ENCODE data around the gene ATG16L2.

ATG16L2 gene

DNA sequence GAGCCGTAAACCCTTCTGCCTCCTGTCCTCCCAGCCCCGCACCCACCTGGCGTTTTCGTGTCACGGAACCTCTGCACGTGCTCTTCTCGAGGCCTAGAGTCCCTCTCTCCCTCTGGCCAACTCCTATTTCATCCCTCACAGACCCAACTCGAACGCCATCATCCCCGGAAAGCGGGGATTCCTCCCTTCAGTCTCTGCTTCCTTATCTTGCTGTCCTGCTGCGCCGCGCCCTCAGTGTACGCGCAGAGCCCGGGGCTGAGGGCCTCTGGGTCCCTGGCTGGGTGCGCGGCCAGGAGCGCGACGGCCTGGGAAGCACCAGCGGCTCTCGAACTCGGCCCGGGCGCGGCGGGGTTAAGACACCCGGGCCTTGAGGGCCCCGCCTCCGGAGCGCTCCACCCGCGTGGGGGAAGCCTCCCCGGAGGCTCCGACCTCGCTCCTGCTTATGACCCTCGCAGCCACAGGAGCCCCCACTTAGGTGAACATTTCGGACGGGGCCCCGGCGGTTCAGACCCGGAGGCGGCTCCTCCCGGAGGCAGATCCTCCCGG, 398 bp upstream of the ATG16L2 start (continued):
- TF ChIP-seq, protein P1, sequence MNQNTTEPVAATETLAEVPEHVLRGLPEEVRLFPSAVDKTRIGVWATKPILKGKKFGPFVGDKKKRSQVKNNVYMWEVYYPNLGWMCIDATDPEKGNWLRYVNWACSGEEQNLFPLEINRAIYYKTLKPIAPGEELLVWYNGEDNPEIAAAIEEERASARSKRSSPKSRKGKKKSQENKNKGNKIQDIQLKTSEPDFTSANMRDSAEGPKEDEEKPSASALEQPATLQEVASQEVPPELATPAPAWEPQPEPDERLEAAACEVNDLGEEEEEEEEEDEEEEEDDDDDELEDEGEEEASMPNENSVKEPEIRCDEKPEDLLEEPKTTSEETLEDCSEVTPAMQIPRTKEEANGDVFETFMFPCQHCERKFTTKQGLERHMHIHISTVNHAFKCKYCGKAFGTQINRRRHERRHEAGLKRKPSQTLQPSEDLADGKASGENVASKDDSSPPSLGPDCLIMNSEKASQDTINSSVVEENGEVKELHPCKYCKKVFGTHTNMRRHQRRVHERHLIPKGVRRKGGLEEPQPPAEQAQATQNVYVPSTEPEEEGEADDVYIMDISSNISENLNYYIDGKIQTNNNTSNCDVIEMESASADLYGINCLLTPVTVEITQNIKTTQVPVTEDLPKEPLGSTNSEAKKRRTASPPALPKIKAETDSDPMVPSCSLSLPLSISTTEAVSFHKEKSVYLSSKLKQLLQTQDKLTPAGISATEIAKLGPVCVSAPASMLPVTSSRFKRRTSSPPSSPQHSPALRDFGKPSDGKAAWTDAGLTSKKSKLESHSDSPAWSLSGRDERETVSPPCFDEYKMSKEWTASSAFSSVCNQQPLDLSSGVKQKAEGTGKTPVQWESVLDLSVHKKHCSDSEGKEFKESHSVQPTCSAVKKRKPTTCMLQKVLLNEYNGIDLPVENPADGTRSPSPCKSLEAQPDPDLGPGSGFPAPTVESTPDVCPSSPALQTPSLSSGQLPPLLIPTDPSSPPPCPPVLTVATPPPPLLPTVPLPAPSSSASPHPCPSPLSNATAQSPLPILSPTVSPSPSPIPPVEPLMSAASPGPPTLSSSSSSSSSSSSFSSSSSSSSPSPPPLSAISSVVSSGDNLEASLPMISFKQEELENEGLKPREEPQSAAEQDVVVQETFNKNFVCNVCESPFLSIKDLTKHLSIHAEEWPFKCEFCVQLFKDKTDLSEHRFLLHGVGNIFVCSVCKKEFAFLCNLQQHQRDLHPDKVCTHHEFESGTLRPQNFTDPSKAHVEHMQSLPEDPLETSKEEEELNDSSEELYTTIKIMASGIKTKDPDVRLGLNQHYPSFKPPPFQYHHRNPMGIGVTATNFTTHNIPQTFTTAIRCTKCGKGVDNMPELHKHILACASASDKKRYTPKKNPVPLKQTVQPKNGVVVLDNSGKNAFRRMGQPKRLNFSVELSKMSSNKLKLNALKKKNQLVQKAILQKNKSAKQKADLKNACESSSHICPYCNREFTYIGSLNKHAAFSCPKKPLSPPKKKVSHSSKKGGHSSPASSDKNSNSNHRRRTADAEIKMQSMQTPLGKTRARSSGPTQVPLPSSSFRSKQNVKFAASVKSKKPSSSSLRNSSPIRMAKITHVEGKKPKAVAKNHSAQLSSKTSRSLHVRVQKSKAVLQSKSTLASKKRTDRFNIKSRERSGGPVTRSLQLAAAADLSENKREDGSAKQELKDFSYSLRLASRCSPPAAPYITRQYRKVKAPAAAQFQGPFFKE (tag by site-specific recombination; IDR thresholded peaks at IDR 0.05; ENCODE audit: borderline replicate concordance), result no peak
- TF ChIP-seq ZNF623 (tag by site-specific recombination; IDR thresholded peaks at IDR 0.05) (no peak), ZNF585B (tag by site-specific recombination; IDR thresholded peaks at IDR 0.05) (no peak), ZNF837 (tag by site-specific recombination; IDR thresholded peaks at IDR 0.05) (no peak), GLIS1 (tag by site-specific recombination; IDR thresholded peaks at IDR 0.05) (peak; percentile 67), SP7 (tag by site-specific recombination; IDR thresholded peaks at IDR 0.05) (peak; percentile 55), ZFHX2 (tag by site-specific recombination; conservative IDR thresholded peaks at IDR 0.05) (peak; percentile 23; the same call in 1 of the 2 replicates), ZNF555 (tag by site-specific recombination; conservative IDR thresholded peaks at IDR 0.05) (no peak), ZNF670 (tag by site-specific recombination; IDR thresholded peaks at IDR 0.05; ENCODE audit: low read depth) (no peak), ZFP41 (tag by site-specific recombination; IDR thresholded peaks at IDR 0.05; ENCODE audit: borderline replicate concordance) (no peak), KLF1 (tag by site-specific recombination; IDR thresholded peaks at IDR 0.05) (peak; percentile 14), ZNF350 (tag by site-specific recombination; IDR thresholded peaks at IDR 0.05) (no peak), ZNF366 (tag by site-specific recombination; conservative IDR thresholded peaks at IDR 0.05) (no peak; the same call in 1 of the 2 replicates), ZNF514 (tag by site-specific recombination; IDR thresholded peaks at IDR 0.05) (no peak), ZNF629 (tag by site-specific recombination; IDR thresholded peaks at IDR 0.05) (no peak; the same call in 1 of the 2 replicates), ZBTB8A (tag by site-specific recombination; IDR thresholded peaks at IDR 0.05) (no peak; the same call in 1 of the 2 replicates), KLF16 (tag by site-specific recombination; IDR thresholded peaks at IDR 0.05) (no peak; the same call in 1 of the 2 replicates), PRDM1 (tag by site-specific recombination; IDR thresholded peaks at IDR 0.05) (no peak), ZNF174 (tag by site-specific recombination; IDR thresholded peaks at IDR 0.05) (no peak), ZNF426 (tag by site-specific recombination; IDR thresholded peaks at IDR 0.05) (no peak), ZNF2 (tag by site-specific recombination; IDR thresholded peaks at IDR 0.05) (peak; percentile 54), ZNF112 (tag by site-specific recombination; IDR thresholded peaks at IDR 0.05) (no peak)
- TF ChIP-seq, protein P2, sequence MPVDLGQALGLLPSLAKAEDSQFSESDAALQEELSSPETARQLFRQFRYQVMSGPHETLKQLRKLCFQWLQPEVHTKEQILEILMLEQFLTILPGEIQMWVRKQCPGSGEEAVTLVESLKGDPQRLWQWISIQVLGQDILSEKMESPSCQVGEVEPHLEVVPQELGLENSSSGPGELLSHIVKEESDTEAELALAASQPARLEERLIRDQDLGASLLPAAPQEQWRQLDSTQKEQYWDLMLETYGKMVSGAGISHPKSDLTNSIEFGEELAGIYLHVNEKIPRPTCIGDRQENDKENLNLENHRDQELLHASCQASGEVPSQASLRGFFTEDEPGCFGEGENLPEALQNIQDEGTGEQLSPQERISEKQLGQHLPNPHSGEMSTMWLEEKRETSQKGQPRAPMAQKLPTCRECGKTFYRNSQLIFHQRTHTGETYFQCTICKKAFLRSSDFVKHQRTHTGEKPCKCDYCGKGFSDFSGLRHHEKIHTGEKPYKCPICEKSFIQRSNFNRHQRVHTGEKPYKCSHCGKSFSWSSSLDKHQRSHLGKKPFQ (tag by site-specific recombination; IDR thresholded peaks at IDR 0.05), result no peak
- TF ChIP-seq, protein P3, sequence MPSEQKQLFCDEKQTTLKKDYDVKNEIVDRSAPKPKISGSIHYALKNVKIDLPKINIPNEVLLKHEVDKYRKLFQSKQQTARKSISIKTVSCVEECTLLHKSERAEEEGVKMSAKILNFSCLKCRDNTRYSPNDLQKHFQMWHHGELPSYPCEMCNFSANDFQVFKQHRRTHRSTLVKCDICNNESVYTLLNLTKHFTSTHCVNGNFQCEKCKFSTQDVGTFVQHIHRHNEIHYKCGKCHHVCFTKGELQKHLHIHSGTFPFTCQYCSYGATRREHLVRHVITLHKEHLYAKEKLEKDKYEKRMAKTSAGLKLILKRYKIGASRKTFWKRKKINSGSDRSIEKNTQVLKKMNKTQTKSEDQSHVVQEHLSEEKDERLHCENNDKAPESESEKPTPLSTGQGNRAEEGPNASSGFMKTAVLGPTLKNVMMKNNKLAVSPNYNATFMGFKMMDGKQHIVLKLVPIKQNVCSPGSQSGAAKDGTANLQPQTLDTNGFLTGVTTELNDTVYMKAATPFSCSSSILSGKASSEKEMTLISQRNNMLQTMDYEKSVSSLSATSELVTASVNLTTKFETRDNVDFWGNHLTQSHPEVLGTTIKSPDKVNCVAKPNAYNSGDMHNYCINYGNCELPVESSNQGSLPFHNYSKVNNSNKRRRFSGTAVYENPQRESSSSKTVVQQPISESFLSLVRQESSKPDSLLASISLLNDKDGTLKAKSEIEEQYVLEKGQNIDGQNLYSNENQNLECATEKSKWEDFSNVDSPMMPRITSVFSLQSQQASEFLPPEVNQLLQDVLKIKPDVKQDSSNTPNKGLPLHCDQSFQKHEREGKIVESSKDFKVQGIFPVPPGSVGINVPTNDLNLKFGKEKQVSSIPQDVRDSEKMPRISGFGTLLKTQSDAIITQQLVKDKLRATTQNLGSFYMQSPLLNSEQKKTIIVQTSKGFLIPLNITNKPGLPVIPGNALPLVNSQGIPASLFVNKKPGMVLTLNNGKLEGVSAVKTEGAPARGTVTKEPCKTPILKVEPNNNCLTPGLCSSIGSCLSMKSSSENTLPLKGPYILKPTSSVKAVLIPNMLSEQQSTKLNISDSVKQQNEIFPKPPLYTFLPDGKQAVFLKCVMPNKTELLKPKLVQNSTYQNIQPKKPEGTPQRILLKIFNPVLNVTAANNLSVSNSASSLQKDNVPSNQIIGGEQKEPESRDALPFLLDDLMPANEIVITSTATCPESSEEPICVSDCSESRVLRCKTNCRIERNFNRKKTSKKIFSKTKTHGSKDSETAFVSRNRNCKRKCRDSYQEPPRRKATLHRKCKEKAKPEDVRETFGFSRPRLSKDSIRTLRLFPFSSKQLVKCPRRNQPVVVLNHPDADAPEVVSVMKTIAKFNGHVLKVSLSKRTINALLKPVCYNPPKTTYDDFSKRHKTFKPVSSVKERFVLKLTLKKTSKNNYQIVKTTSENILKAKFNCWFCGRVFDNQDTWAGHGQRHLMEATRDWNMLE (tag by site-specific recombination; conservative IDR thresholded peaks at IDR 0.05; ENCODE audit: low read depth), result no peak
- TF ChIP-seq, protein P4, sequence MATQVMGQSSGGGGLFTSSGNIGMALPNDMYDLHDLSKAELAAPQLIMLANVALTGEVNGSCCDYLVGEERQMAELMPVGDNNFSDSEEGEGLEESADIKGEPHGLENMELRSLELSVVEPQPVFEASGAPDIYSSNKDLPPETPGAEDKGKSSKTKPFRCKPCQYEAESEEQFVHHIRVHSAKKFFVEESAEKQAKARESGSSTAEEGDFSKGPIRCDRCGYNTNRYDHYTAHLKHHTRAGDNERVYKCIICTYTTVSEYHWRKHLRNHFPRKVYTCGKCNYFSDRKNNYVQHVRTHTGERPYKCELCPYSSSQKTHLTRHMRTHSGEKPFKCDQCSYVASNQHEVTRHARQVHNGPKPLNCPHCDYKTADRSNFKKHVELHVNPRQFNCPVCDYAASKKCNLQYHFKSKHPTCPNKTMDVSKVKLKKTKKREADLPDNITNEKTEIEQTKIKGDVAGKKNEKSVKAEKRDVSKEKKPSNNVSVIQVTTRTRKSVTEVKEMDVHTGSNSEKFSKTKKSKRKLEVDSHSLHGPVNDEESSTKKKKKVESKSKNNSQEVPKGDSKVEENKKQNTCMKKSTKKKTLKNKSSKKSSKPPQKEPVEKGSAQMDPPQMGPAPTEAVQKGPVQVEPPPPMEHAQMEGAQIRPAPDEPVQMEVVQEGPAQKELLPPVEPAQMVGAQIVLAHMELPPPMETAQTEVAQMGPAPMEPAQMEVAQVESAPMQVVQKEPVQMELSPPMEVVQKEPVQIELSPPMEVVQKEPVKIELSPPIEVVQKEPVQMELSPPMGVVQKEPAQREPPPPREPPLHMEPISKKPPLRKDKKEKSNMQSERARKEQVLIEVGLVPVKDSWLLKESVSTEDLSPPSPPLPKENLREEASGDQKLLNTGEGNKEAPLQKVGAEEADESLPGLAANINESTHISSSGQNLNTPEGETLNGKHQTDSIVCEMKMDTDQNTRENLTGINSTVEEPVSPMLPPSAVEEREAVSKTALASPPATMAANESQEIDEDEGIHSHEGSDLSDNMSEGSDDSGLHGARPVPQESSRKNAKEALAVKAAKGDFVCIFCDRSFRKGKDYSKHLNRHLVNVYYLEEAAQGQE (tag by site-specific recombination; IDR thresholded peaks at IDR 0.05), result peak; percentile 46; the same call in 1 of the 2 replicates

Data from HEK293 (cell line).